H1 (cell line): ENCODE results near the gene TRABD. TPM values are rescaled to one million over a fixed set of nuclear protein-coding genes. Genes with fewer than 3 reads are reported as not detected.

Source experiments
- RAD21 ChIP-seq, 2 experiments: IDR thresholded peaks in 1 of 2; conservative IDR thresholded peaks in 1 of 2; 2 replicates each; pipeline ENCODE4 v1.6.1; 2011; ENCODE audit warnings: low read depth in 2 of 2, low read length in 2 of 2, improper control_type of control experiment in 1 of 2, inconsistent platforms in 1 of 2, mild to moderate bottlenecking in 1 of 2, moderate library complexity in 1 of 2
- polyA plus RNA-seq, 7 experiments: library from polyadenylated mRNA; depleted of rRNA in 3 of 7; stranded (reverse) in 5 of 7; unstranded in 2 of 7; fragments of >200 nt in 5 of 7; fragments of 200-250 nt in 2 of 7; gene quantifications; 1 replicate in 5 of 7; 2 replicates in 1 of 7; 4 replicates in 1 of 7; pipeline versions ENCODE4 v1.2.1 to v1.2.3, GENCODE V29; 2011 to 2013; ENCODE audit warnings: missing spikeins in 2 of 7, mixed read lengths in 2 of 7
- total RNA-seq: library from RNA; stranded (reverse); fragmentation: NEBNext Ultra II Directional; extraction: Animal tissue kit (Norgen Biotek cat#: 25700); gene quantifications from 2 replicates; pipeline ENCODE4 v1.2.1, GENCODE V29; 2021

The TRABD gene
- total and polyA plus RNA-seq, 2 of the 8 experiments (the other 6 are each of a cell fraction or from before 2014, with no cell fraction given), result 44.2 to 57.5 TPM

DNA sequence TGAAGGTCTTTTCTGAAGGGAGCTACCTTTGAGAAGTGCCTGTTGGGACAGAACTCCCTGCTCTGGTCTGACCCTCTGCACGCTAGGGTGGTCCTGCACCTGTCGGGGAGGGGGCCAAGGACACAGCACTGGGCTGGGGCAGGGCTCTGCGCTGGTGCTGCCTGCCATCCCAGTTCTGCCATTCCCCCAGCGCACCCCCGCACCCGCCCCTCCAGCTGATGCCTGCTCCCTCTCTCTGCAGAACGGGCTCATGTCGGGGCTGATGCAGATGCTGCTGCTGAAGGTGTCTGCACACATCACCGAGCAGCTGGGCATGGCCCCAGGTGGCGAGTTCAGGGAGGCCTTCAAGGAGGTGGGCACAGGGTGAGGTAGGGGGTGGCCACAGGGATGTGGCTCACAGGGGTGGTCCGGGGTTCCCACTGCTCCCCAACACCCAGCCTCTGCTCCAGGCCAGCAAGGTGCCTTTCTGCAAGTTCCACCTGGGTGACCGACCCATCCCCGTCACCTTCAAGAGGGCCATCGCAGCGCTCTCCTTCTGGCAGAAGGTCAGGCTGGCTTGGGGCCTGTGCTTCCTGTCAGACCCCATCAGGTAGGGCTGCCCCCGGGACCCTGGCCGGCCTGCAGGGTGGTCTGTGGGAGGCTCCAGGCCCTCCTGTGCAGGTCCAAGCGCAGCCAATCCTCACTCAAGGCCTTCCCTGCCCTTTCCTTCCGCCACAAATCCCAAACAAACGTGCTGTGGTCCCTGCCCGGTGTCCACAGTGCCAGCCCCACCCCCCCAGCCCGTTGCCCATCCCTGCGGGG is 11.5 kb downstream of the TRABD start (continued):
- TF ChIP-seq RAD21 (IDR thresholded peaks at IDR 0.05 in 1 of 2, conservative IDR thresholded peaks at IDR 0.05 in 1 of 2; ENCODE audit: low read depth in 2 of 2, low read length in 2 of 2), result no peak
